ENCODE data around the gene SLC36A4. TPM values are rescaled to one million over a fixed set of nuclear protein-coding genes. Genes with fewer than 3 reads are reported as not detected.
A peak's percentile ranks its signal among the peaks of the same experiment; 100 is the strongest.
"Not testable (repeated sequence)": the region's sequence is repeated elsewhere in the genome, so short reads cannot be mapped to it uniquely, and the experiment has no call there.

Gene SLC36A4
- total RNA-seq (ENCODE audit: unreplicated experiment), result 40.4 TPM
- long read RNA-seq, full-length matches to known transcripts, result 16 of 19 reads
- long read RNA-seq, partial matches to known transcripts, result 1 of 19 reads
- long read RNA-seq, other reads (novel, unspliced or antisense), result 2 of 19 reads

DNA sequence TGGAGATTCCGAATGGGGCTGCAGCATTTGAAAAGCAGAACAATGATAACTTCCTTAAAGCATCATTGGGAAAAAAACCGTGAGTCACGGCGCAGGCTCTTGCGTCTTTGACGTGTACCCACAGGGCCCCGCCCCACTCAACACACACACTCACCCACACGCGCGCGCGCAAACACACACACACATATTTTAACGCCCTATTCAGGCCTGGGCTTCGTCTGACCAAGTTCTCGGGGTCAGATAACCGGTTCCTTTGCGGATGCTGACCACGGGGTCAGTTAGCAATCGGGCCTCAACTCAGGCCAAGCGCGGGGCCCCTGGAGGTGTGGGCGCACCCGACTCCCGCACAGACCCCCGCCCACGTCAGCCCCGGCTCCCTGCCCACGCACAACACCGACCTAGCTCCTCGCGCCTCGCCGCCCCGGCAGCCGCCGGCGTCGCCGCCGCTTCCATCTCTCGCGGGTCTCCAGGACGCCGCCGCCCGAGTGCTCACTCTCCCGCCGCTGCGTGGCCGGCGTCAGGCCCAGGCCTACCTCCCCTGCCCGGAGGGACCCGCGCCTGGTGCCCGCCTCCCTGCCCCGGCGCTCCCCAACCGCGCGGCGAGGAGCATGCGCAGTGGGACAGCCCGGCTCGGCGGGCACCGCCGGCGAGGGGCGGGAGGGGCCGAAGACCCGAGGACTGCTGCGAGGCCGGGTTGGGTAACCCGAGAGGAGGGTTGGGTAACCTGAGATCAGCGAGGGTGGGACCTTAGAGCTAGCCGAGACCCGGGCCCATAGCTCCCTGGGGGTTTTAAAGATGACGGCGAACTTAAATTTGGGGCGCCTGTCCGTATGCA lies at the start of gene SLC36A4:
SLC36A4 (minus strand) TSS at position 612 of the 835 bp plus-strand sequence; CDS start at position 453, 159 bp downstream.
- DNase-seq (ENCODE audit: low spot score), result peak; percentile 94
- H3K4me3 Mint-ChIP-seq (ENCODE audit: unreplicated experiment), result peak within 1 kb of the TSS; percentile 98
- no peak for TF ChIP-seq CTCF (IDR thresholded peaks at IDR 0.05; ENCODE audit: unreplicated experiment)
- peaks cover 6% of the 10 kb centered on the region for H3K27me3 Mint-ChIP-seq (ENCODE audit: unreplicated experiment)
- H3K36me3 Mint-ChIP-seq (ENCODE audit: low read depth, unreplicated experiment), result peaks cover 4% of the 10 kb centered on the region
- H3K4me1 Mint-ChIP-seq (ENCODE audit: unreplicated experiment), result peaks cover 17% of the 10 kb centered on the region
- no peaks in the 10 kb centered on the region for H3K9me3 Mint-ChIP-seq (ENCODE audit: unreplicated experiment)
- H3K27ac Mint-ChIP-seq (ENCODE audit: unreplicated experiment), result peak within 1 kb of the TSS; percentile 100

DNA sequence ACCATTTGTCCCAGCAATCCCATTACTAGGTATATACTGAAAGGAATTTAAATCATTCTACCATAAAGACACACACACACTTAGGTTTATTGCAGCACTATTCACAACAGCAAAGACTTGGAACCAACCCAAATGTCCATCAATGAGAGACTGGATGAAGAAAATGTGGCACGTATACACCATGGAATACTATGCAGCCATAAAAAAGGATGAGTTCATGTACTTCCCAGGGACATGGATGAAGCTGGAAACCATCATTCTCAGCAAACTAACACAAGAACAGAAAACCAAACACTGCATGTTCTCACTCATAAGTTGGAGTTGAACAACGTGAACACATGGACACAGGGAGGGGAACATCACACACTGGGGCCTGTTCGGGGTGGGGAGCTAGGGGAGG lies 49.0 kb upstream of the SLC36A4 start:
- not testable (repeated sequence) for H3K9me3 Mint-ChIP-seq (ENCODE audit: unreplicated experiment); H3K27ac Mint-ChIP-seq (ENCODE audit: unreplicated experiment); H3K36me3 Mint-ChIP-seq (ENCODE audit: low read depth, unreplicated experiment); DNase-seq (ENCODE audit: low spot score); H3K4me3 Mint-ChIP-seq (ENCODE audit: unreplicated experiment); H3K27me3 Mint-ChIP-seq (ENCODE audit: unreplicated experiment); H3K4me1 Mint-ChIP-seq (ENCODE audit: unreplicated experiment)

DNA sequence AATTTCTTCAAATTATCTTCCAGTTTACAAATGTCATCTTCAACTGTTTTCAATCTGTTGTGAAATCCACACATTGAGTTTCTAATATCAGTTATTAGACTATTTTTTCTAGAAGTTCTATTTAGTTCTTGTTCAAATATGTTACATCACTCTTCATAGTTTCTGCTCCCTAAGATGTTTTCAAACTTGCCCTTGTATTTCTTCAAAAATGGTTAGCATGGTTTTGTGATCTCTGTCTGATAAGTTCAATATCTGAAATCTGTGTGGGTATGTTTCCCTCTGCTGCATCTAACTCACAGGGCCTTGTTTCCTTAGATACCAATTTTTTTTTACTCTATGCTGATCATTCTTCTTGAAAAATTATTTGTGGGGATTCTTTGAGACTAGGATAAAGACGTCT lies 46.2 kb upstream of the SLC36A4 start:
- Mint-ChIP-seq H3K4me1 (ENCODE audit: unreplicated experiment) (no peaks in the 10 kb centered on the region), H3K9me3 (ENCODE audit: unreplicated experiment) (no peaks in the 10 kb centered on the region), H3K27ac (ENCODE audit: unreplicated experiment) (no peak overlapping the region), H3K27me3 (ENCODE audit: unreplicated experiment) (no peaks in the 10 kb centered on the region), H3K36me3 (ENCODE audit: low read depth, unreplicated experiment) (no peaks in the 10 kb centered on the region), H3K4me3 (ENCODE audit: unreplicated experiment) (no peak overlapping the region)
- no peak for DNase-seq (ENCODE audit: low spot score)
- no peak for TF ChIP-seq CTCF (IDR thresholded peaks at IDR 0.05; ENCODE audit: unreplicated experiment)

GRCh38 chr11:93239966-93240365 lies 42.2 kb upstream of the SLC36A4 start:
- H3K27me3 Mint-ChIP-seq (ENCODE audit: unreplicated experiment), result no peaks in the 10 kb centered on the region
- no peaks in the 10 kb centered on the region for H3K36me3 Mint-ChIP-seq (ENCODE audit: low read depth, unreplicated experiment)
- no peak overlapping the region for H3K27ac Mint-ChIP-seq (ENCODE audit: unreplicated experiment)
- no peak for DNase-seq (ENCODE audit: low spot score)
- TF ChIP-seq CTCF (IDR thresholded peaks at IDR 0.05; ENCODE audit: unreplicated experiment), result no peak
- H3K4me1 Mint-ChIP-seq (ENCODE audit: unreplicated experiment), result no peaks in the 10 kb centered on the region
- no peaks in the 10 kb centered on the region for H3K9me3 Mint-ChIP-seq (ENCODE audit: unreplicated experiment)
- H3K4me3 Mint-ChIP-seq (ENCODE audit: unreplicated experiment), result no peak overlapping the region

DNA sequence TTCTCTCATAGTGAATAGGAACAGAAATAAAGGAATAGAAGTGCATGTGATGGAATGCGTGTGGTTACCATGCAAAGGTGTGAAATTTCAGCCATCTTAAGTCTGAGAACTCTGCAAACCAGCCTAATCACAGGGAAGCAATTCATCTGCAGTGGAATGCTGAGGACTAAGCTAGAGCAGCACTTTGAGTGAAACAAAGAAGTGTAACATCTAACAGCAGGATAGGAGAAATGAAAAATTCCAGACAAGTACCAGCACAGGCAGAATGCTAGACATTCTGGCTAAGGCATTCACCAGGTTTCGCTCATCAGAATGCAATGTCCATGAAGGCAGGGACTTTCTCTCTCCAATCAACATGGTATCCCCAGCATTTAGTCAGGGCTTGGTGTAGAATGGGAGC lies 41.2 kb upstream of the SLC36A4 start:
- Mint-ChIP-seq H3K36me3 (ENCODE audit: low read depth, unreplicated experiment) (no peaks in the 10 kb centered on the region), H3K27ac (ENCODE audit: unreplicated experiment) (no peak overlapping the region), H3K4me1 (ENCODE audit: unreplicated experiment) (no peaks in the 10 kb centered on the region), H3K9me3 (ENCODE audit: unreplicated experiment) (no peaks in the 10 kb centered on the region), H3K27me3 (ENCODE audit: unreplicated experiment) (no peaks in the 10 kb centered on the region), H3K4me3 (ENCODE audit: unreplicated experiment) (no peak overlapping the region)
- no peak for TF ChIP-seq CTCF (IDR thresholded peaks at IDR 0.05; ENCODE audit: unreplicated experiment)
- DNase-seq (ENCODE audit: low spot score), result no peak
